ENCODE measurements around the gene NINL.

DNA sequence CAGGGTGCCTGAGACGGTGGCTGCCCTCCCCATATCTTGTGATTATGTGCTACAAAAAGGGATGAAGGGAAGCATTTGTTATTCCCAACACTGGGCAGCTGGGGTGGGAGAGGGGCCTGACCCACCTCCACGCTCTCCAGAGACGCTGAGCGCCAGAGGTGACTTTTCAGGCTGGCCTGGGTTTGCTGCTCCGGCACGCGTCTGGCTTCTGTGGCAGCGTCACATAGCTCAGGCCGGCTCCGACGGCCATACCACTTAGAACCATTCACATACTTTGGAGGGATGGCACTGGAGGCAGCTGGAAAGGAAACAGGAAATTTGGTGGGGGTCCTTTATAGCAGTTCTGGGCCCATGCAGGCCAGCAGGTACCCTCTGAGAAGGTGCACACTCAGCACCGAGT lies 72.6 kb downstream of the NINL start:
- TF ChIP-seq FOS (IDR thresholded peaks at IDR 0.05; ENCODE audit: low read depth, low read length): no peak
- no peak for TF ChIP-seq USF2 (IDR thresholded peaks at IDR 0.05; ENCODE audit: low read depth, low read length)
- TF ChIP-seq, protein P1, sequence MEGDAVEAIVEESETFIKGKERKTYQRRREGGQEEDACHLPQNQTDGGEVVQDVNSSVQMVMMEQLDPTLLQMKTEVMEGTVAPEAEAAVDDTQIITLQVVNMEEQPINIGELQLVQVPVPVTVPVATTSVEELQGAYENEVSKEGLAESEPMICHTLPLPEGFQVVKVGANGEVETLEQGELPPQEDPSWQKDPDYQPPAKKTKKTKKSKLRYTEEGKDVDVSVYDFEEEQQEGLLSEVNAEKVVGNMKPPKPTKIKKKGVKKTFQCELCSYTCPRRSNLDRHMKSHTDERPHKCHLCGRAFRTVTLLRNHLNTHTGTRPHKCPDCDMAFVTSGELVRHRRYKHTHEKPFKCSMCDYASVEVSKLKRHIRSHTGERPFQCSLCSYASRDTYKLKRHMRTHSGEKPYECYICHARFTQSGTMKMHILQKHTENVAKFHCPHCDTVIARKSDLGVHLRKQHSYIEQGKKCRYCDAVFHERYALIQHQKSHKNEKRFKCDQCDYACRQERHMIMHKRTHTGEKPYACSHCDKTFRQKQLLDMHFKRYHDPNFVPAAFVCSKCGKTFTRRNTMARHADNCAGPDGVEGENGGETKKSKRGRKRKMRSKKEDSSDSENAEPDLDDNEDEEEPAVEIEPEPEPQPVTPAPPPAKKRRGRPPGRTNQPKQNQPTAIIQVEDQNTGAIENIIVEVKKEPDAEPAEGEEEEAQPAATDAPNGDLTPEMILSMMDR (conservative IDR thresholded peaks at IDR 0.05; ENCODE audit: low read depth, low read length): no peak
- no peak for TF ChIP-seq POLR2A (IDR thresholded peaks at IDR 0.05; ENCODE audit: low read depth, low read length)
- no peak for TF ChIP-seq BHLHE40 (IDR thresholded peaks at IDR 0.05; ENCODE audit: low read depth, low read length)
- no peak for TF ChIP-seq RAD21 (IDR thresholded peaks at IDR 0.05; ENCODE audit: low read length)
